Ectodermal cell (in vitro differentiated cells): ENCODE measurements around the gene MAGI2.

ENCODE experiments used
- H3K27ac ChIP-seq: 2 replicates; pipeline ENCODE4 v1.7.0; 2013; ENCODE audit warnings: mild to moderate bottlenecking, low read depth, low read length; ENCODE audit not compliant: insufficient read depth, poor library complexity, severe bottlenecking
- H3K27me3 ChIP-seq: 2 replicates; pipeline ENCODE4 v1.7.0; 2013; ENCODE audit warnings: mild to moderate bottlenecking, low read length; ENCODE audit not compliant: insufficient read depth, control insufficient read depth, poor library complexity, severe bottlenecking
- H3K36me3 ChIP-seq: one replicate; pipeline ENCODE4 v1.7.0; 2013; ENCODE audit warnings: low read length; ENCODE audit not compliant: control insufficient read depth, insufficient read depth
- H3K4me1 ChIP-seq: one replicate; pipeline ENCODE4 v1.7.0; 2013; ENCODE audit warnings: low read length; ENCODE audit not compliant: control insufficient read depth, insufficient read depth
- H3K4me3 ChIP-seq: 2 replicates; pipeline ENCODE4 v1.7.0; 2013; ENCODE audit warnings: low read depth, low read length, control low read depth; ENCODE audit not compliant: insufficient read depth
- H3K9me3 ChIP-seq: 2 replicates; pipeline ENCODE4 v1.7.0; 2013; ENCODE audit warnings: mild to moderate bottlenecking, low read length, moderate library complexity; ENCODE audit not compliant: control insufficient read depth
- WGBS, 2 experiments: methylation state at CpG; one replicate each; pipeline ENCODE4 v1.1.7; 2013; ENCODE audit warnings: missing lambda C conversion rate in 2 of 2; 5-methylcytosine and 5-hydroxymethylcytosine counted together

MAGI2 gene

GRCh38 chr7:79298145-79298760 is 155.2 kb downstream of the MAGI2 start:
- H3K27me3 ChIP-seq, result no peaks in the 10 kb centered on the region
- H3K9me3 ChIP-seq, result no peaks in the 10 kb centered on the region
- H3K36me3 ChIP-seq, result no peaks in the 10 kb centered on the region
- no peak overlapping the region for H3K4me3 ChIP-seq
- no peaks in the 10 kb centered on the region for H3K4me1 ChIP-seq
- 87 to 89% methylated on average over 1 of the region's 3 CpGs for WGBS, 2 experiments
- H3K27ac ChIP-seq, result no peak overlapping the region

DNA sequence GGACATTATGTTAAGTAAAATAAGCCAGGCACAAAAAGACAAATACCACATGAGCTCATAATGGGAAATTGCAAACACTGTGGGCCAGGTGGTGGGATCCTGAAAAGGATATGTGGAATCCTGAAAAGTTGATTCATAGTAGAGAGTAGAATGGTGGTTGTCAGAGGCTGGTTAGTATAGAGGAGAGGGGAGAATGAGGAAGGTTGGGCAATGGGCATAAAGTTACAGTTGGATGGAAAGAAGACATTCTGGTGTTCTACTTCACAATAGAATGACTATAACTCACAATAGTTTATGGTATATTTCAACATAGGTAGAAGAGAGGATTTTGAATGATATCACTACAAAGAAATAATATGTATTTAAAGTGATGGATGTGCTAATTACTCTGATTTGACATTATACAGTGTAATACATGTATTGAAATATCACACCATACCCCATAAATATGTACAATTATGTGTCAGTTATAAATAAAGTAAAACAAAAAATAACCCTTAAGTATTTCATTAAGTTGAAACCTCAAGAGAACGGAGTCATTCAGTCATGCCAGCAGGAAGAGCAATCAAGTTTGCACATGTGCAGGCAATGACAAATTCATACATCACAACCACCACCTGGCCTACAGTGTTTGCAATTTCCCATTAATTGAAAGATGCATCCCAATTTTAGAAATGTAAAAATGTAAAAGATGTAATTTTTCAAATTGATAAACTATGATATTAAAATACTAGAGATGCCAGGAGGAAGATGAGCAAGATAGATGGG is 156.7 kb downstream of the MAGI2 start:
- H3K4me1 ChIP-seq, result no peaks in the 10 kb centered on the region
- H3K36me3 ChIP-seq, result no peaks in the 10 kb centered on the region
- H3K27ac ChIP-seq, result no peak overlapping the region
- no peak overlapping the region for H3K4me3 ChIP-seq
- 82 to 83% methylated on average over 1 of the region's 1 CpG for WGBS, 2 experiments
- H3K9me3 ChIP-seq, result no peaks in the 10 kb centered on the region
- H3K27me3 ChIP-seq, result no peaks in the 10 kb centered on the region

DNA sequence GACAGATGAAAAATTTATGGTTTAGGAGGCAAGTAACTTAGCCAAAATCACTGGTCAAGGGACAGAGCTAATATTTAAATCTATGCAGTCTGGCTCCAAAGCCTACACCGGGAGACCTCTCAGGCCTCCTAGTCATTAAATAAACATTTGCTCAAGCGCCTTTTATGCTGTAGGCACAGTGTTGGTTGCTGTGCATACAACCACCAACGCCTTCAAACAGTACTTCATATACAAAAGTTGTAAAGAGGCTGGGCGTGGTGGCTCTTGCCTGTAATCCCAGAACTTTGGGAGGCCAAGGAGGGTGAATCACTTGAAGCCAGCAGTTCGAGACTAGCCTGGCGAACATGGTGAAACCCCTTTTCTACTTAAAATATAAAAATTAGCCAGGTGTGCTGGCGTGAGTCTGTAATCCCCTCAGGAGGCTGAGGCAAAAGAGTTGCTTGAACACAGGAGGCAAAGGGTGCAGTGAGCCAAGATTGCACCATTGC is 159.8 kb downstream of the MAGI2 start:
- Histone ChIP-seq H3K27me3 (no peaks in the 10 kb centered on the region), H3K4me3 (no peak overlapping the region), H3K9me3 (no peaks in the 10 kb centered on the region), H3K4me1 (no peaks in the 10 kb centered on the region), H3K27ac (no peak overlapping the region), H3K36me3 (no peaks in the 10 kb centered on the region)
- WGBS, 2 experiments, result 86% methylated on average over 7 of the region's 7 CpGs

GRCh38 chr7:79292834-79293233 is 160.6 kb downstream of the MAGI2 start:
- Histone ChIP-seq H3K36me3 (no peaks in the 10 kb centered on the region), H3K27me3 (no peaks in the 10 kb centered on the region)

DNA sequence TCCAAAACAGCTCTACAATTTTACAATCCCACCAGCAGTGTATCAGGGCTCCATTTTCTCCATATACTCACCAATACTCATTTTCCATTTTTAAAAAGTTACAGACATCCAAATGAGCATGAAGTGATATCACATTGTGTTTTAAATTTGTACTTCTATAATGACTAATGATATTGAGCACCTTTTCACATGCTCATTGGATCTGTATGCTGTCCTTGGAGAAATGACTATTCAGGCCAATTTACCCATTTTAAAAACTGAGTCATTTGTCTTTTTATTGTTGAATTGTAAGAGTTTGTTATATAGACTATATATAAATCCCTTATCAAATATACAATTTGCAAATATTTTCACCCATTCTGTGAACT is 162.0 kb downstream of the MAGI2 start:
- Histone ChIP-seq H3K4me3 (no peak overlapping the region), H3K4me1 (no peaks in the 10 kb centered on the region), H3K27ac (no peak overlapping the region), H3K36me3 (no peaks in the 10 kb centered on the region), H3K27me3 (no peaks in the 10 kb centered on the region), H3K9me3 (no peaks in the 10 kb centered on the region)

More at GRCh38 chr7:79292834-79293233, 160.6 kb downstream of the MAGI2 start:
- 91 to 94% methylated on average over 2 of the region's 2 CpGs for WGBS, 2 experiments
- Histone ChIP-seq H3K27ac (no peak overlapping the region), H3K9me3 (no peaks in the 10 kb centered on the region), H3K4me1 (no peaks in the 10 kb centered on the region), H3K4me3 (no peak overlapping the region)

GRCh38 chr7:79290841-79291497 is 162.5 kb downstream of the MAGI2 start:
- no peak overlapping the region for H3K27ac ChIP-seq
- H3K9me3 ChIP-seq, result no peaks in the 10 kb centered on the region
- H3K36me3 ChIP-seq, result no peaks in the 10 kb centered on the region
- no peak overlapping the region for H3K4me3 ChIP-seq
- H3K4me1 ChIP-seq, result no peaks in the 10 kb centered on the region
- H3K27me3 ChIP-seq, result no peaks in the 10 kb centered on the region
- 67 to 97% methylated on average over 1 to 3 of the region's 4 CpGs for WGBS, 2 experiments

DNA sequence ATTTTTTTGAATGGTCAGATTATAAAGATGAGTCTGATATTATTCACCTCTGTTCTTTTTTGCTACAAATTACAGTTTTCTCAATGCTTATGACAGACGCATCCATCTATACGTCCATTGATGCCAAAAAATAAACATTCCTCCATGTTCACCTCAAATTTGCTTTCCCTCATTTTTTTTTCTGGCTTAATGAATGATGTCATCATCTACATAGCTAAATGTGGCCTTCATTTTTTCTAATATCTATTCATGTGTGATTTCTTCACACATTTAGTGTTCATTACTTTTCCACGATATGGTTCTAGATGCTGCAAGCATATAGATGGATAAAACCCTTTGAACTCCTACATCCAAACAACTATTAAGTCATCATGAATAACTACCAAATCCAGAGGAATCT is 163.1 kb downstream of the MAGI2 start:
- no peaks in the 10 kb centered on the region for H3K4me1 ChIP-seq
- H3K27me3 ChIP-seq, result no peaks in the 10 kb centered on the region
- no peak overlapping the region for H3K4me3 ChIP-seq
- no peak overlapping the region for H3K27ac ChIP-seq
- H3K36me3 ChIP-seq, result no peaks in the 10 kb centered on the region
- no peaks in the 10 kb centered on the region for H3K9me3 ChIP-seq
- WGBS, 2 experiments, result 91 to 92% methylated on average over 3 of the region's 3 CpGs

GRCh38 chr7:79288655-79289054 is 164.8 kb downstream of the MAGI2 start:
- no peaks in the 10 kb centered on the region for H3K27me3 ChIP-seq
- H3K9me3 ChIP-seq, result no peaks in the 10 kb centered on the region
- no peaks in the 10 kb centered on the region for H3K4me1 ChIP-seq
- no peak overlapping the region for H3K4me3 ChIP-seq
- WGBS, 2 experiments, result 85 to 95% methylated on average over 5 of the region's 5 CpGs
- H3K27ac ChIP-seq, result no peak overlapping the region
- no peaks in the 10 kb centered on the region for H3K36me3 ChIP-seq

DNA sequence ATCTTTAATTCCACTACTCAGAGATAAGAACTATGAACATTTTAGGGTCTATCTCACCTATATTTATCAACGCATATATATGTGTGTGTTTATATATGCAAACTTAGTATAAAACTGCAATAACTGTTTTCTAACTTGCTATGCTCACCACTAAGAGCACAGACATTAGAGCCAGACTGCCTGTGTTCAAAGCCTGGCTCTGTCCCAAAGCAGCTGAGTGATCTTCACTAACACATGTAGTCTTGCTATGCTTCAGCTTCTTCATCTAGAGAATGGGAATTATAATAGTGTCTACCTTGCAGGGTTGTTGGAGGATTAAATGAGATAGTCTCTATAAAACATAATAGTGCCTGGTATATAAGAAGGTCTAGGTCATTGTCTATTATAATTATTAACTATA is 165.5 kb downstream of the MAGI2 start:
- H3K27me3 ChIP-seq, result no peaks in the 10 kb centered on the region
- no peak overlapping the region for H3K4me3 ChIP-seq
- H3K4me1 ChIP-seq, result no peaks in the 10 kb centered on the region
- H3K27ac ChIP-seq, result no peak overlapping the region
- WGBS, 2 experiments, result no CpG with 5 or more reads among the region's 1 CpG
- H3K36me3 ChIP-seq, result no peaks in the 10 kb centered on the region
- H3K9me3 ChIP-seq, result no peaks in the 10 kb centered on the region

- no peaks in the 10 kb centered on the region for H3K4me1 ChIP-seq
- no peak overlapping the region for H3K27ac ChIP-seq
- H3K36me3 ChIP-seq, result no peaks in the 10 kb centered on the region
- no peaks in the 10 kb centered on the region for H3K9me3 ChIP-seq
- H3K4me3 ChIP-seq, result no peak overlapping the region
- H3K27me3 ChIP-seq, result no peaks in the 10 kb centered on the region
- WGBS, 2 experiments, result 29% methylated on average over 1 of the region's 1 CpG; no CpG with 5 or more reads in 1 of the 2 experiments
Observed at GRCh38 chr7:79286181-79286580, 167.3 kb downstream of the MAGI2 start.
